Lung (tissue), 12 donors: Measurements from ENCODE around the gene DTNA. TPM values are rescaled to one million over a fixed set of nuclear protein-coding genes. Genes with fewer than 3 reads are reported as not detected.
A peak's percentile ranks its signal among the peaks of the same experiment; 100 is the strongest.

Source experiments
- ATAC-seq: fragments of 200-7000 bp; cut with Tn5 transposase; one replicate; pipeline ENCODE4 v1.9.1; 2020; ENCODE audit warnings: moderate number of reproducible peaks; ENCODE audit not compliant: insufficient read depth, low FRiP score
- DNase-seq, 3 donors: peaks; one replicate each; pipeline ENCODE4 v3.0.0-alpha.2; 2013 to 2017
- H3K27ac ChIP-seq, 2 donors: one replicate each; pipeline ENCODE4 v1.5.1; 2013; ENCODE audit warnings: mild to moderate bottlenecking in 2 of 2, moderate library complexity in 2 of 2, control low read depth in 1 of 2, inconsistent platforms in 1 of 2, low read depth in 1 of 2, low read length in 1 of 2
- H3K27me3 ChIP-seq, 3 donors: one replicate each; pipeline ENCODE4 v1.5.1; 2013; ENCODE audit warnings: low read length in 2 of 3; ENCODE audit not compliant: control insufficient read depth in 3 of 3, insufficient read depth in 3 of 3
- H3K36me3 ChIP-seq, 4 donors: one replicate each; pipeline ENCODE4 v1.5.1; 2013; ENCODE audit warnings: low read length in 4 of 4, mild to moderate bottlenecking in 1 of 4, moderate library complexity in 1 of 4; ENCODE audit not compliant: control insufficient read depth in 4 of 4, insufficient read depth in 4 of 4
- H3K4me1 ChIP-seq, 5 donors: one replicate each; pipeline ENCODE4 v1.5.1; 2013; ENCODE audit warnings: low read length in 5 of 5, mild to moderate bottlenecking in 2 of 5, moderate library complexity in 1 of 5; ENCODE audit not compliant: control insufficient read depth in 5 of 5, insufficient read depth in 5 of 5
- H3K4me3 ChIP-seq: one replicate; pipeline ENCODE4 v1.5.1; 2013; ENCODE audit warnings: mild to moderate bottlenecking, control low read depth, moderate library complexity
- H3K9ac ChIP-seq, 2 donors: one replicate each; pipeline ENCODE4 v1.5.1; 2013; ENCODE audit warnings: low read length in 2 of 2, control low read depth in 1 of 2; ENCODE audit not compliant: insufficient read depth in 1 of 2
- H3K9me3 ChIP-seq, 4 donors: one replicate each; pipeline ENCODE4 v1.5.1; 2013; ENCODE audit warnings: low read length in 3 of 4, mild to moderate bottlenecking in 1 of 4, moderate library complexity in 1 of 4; ENCODE audit not compliant: control insufficient read depth in 4 of 4, insufficient read depth in 3 of 4
- WGBS, 2 donors: extraction: QIAGEN DNeasy Blood & Tissue Kit; methylation state at CpG; one replicate each; pipeline ENCODE4 v1.1.7; 2013; 5-methylcytosine and 5-hydroxymethylcytosine counted together
- polyA plus RNA-seq, 2 donors: library from polyadenylated mRNA; stranded (reverse); fragments of 200-250 nt; gene quantifications; one replicate each; pipeline ENCODE4 v1.2.1, GENCODE V29; 2013
- total RNA-seq, 2 donors: library from RNA; depleted of rRNA in 1 of 2; stranded (reverse); fragments of >200 nt in 1 of 2; gene quantifications; one replicate each; pipeline ENCODE4 v1.2.1, GENCODE V29; 2014 to 2021
- TF ChIP-seq, protein P1 (sequence below): IDR thresholded peaks from 2 replicates; pipeline ENCODE4 v1.5.1; 2012; ENCODE audit warnings: mild to moderate bottlenecking; ENCODE audit errors: control extremely low read depth, extremely low read depth
- donor health status: control.
- donor health status: control.
- donor health status: Bipolar disorder and iron deficiency.
- donor health status: healthy.
- donor health status: DM: yes; HTN: yes; CAD: no.

Gene DTNA
- total and polyA plus RNA-seq, 4 donors: 5.0 to 23.8 (median 12.9) TPM

DNA sequence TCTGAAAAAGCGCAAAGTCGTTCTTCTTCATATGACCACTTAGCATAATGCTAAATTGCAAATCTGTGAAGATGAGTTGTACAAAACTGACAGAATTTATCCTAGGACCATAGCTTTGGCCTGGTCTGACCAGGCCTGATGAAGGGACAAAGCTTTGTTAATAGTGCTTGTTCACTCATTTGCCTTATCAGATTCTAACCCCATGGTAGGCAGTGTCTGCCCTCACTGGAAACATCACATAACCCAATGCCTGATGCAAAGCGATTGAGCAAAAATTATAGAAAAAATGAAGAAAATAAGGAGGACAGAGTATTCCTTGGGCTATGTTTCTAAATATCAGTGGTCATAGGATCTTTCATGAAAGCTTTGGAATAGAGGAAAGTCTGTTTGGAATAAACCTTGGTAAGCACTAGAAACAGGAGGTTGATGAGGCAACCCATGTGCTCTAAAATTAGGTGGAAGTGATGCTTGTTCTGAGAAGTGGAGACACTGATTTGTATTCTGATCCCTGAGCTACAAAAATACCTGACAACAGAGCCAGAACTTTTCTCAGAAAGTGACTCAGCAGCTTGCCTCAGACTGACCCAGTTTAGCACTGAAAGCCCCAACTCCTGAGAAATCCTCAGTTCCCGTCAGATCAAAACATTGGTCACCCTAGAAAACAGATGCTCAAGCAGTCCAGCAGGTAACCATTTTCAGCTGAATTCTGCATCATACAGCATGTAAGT lies 199.7 kb downstream of the DTNA start:
- Histone ChIP-seq H3K36me3 (no peaks in the 10 kb centered on the region), H3K9ac (no peak overlapping the region), H3K4me3 (no peak overlapping the region), H3K4me1 (peaks cover 0 to 20% (median 0%) of the 10 kb centered on the region in 5 donors), H3K27me3 (no peaks in the 10 kb centered on the region), H3K27ac (no peak overlapping the region), H3K9me3 (peaks cover 0 to 2% (median 0%) of the 10 kb centered on the region in 4 donors)
- ATAC-seq (no peak), DNase-seq (no peak)
- 93 to 94% methylated on average over 4 of the region's 4 CpGs for WGBS, 2 donors
- TF ChIP-seq, protein P1, sequence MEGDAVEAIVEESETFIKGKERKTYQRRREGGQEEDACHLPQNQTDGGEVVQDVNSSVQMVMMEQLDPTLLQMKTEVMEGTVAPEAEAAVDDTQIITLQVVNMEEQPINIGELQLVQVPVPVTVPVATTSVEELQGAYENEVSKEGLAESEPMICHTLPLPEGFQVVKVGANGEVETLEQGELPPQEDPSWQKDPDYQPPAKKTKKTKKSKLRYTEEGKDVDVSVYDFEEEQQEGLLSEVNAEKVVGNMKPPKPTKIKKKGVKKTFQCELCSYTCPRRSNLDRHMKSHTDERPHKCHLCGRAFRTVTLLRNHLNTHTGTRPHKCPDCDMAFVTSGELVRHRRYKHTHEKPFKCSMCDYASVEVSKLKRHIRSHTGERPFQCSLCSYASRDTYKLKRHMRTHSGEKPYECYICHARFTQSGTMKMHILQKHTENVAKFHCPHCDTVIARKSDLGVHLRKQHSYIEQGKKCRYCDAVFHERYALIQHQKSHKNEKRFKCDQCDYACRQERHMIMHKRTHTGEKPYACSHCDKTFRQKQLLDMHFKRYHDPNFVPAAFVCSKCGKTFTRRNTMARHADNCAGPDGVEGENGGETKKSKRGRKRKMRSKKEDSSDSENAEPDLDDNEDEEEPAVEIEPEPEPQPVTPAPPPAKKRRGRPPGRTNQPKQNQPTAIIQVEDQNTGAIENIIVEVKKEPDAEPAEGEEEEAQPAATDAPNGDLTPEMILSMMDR: no peak

DNA sequence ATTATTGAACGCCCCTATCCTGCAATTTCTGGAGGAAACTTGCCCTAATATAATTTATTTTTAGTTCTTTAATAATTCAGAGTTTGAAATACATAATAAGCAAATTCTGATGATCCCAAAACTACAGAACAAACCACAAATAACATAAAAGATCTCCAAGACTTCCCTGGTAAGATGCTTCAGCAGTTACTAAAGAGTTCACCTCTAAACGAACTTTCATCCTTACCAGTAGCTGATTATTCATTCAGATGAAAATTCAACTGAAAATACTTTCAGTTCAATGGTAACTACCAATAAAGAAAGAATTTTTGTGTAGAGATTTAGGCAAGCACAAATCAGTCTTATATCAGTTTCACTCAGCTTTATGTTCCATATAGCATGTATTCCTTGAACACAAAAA lies 201.0 kb downstream of the DTNA start:
- 76 to 80% methylated on average over 2 of the region's 2 CpGs for WGBS, 2 donors
- Histone ChIP-seq H3K4me3 (no peak overlapping the region), H3K4me1 (peaks cover 0 to 22% (median 0%) of the 10 kb centered on the region in 5 donors), H3K36me3 (no peaks in the 10 kb centered on the region), H3K9me3 (peaks cover 0 to under 1% (median 0%) of the 10 kb centered on the region in 4 donors), H3K9ac (no peak overlapping the region), H3K27ac (no peak overlapping the region), H3K27me3 (no peaks in the 10 kb centered on the region)
- peak in 1 of 3 donors; percentile 11 for DNase-seq
- no peak for ATAC-seq
- TF ChIP-seq, protein P1: no peak

DNA sequence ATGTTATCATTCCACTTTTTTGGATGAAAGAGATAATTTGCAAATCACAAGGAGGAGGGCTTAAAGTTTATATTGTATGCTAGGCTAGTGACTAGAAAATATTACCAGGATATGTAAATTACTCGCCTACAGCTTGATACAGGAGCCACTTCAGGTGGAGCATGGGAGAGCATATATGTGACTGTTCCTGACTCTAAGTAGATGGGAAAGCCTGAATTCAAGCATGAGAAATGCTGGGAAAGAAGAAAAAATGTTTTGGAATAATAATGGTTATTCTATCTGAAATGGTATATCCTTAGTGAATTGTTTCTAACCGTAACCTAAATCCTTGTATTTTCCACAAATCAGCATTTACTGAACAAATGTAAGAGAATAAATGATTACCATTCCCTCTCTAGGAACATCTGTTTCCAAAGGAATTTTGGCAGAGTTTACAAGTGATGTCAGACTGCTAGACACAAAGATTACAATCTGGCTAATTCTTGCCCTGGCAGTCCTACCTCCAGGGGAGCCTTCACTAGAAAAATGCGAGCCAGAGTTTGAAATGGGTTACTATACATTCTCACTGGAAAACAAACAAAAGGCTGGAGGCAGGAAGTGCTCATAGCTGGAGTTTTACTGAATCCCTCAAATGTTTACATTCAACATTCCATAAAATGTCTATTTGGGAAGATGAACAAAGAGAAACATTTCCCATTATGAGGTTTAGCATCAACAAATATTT lies 201.7 kb downstream of the DTNA start:
- Histone ChIP-seq H3K4me3 (no peak overlapping the region), H3K9me3 (no peaks in the 10 kb centered on the region), H3K4me1 (peaks cover 0 to 22% (median 0%) of the 10 kb centered on the region in 5 donors), H3K36me3 (no peaks in the 10 kb centered on the region), H3K27me3 (no peaks in the 10 kb centered on the region), H3K27ac (no peak overlapping the region), H3K9ac (no peak overlapping the region)
- WGBS, 2 donors: 65 to 71% methylated on average over 3 of the region's 3 CpGs
- no peak for ATAC-seq
- peak; percentile 57 to 85 (median 77) for DNase-seq
- TF ChIP-seq, protein P1: no peak
